ENCODE results near the gene TNS3. TPM values are rescaled to one million over a fixed set of nuclear protein-coding genes. Genes with fewer than 3 reads are reported as not detected.

The TNS3 gene
- total RNA-seq, 1 donor from 2014 or later, result 44.8 TPM

GRCh38 chr7:47517821-47518480 lies 64.0 kb downstream of the TNS3 start:
- ATAC-seq, result no peak

GRCh38 chr7:47516985-47517600 lies 64.8 kb downstream of the TNS3 start:
- DNase-seq (ENCODE audit: missing footprints), result no peak
- intact Hi-C loops (cut with DNase I), result no loop called here
- ATAC-seq, result no peak

More at GRCh38 chr7:47517821-47518480, 64.0 kb downstream of the TNS3 start:
- no peak for DNase-seq (ENCODE audit: missing footprints)
- intact Hi-C loops (cut with DNase I), result no loop called here

GRCh38 chr7:47516386-47516785 lies 65.5 kb downstream of the TNS3 start:
- intact Hi-C loops (cut with DNase I), result no loop called here
- ATAC-seq (no peak), DNase-seq (ENCODE audit: missing footprints) (no peak)

- DNase-seq (ENCODE audit: missing footprints) (no peak), ATAC-seq (no peak)
- intact Hi-C loops (cut with DNase I), result no loop called here
These were observed 66.5 kb downstream of the TNS3 start for GRCh38 chr7:47515305-47515834.

GRCh38 chr7:47514818-47515217 lies 67.1 kb downstream of the TNS3 start:
- DNase-seq (ENCODE audit: missing footprints), result no peak
- intact Hi-C loops (cut with DNase I), result no loop called here
- ATAC-seq, result no peak

- intact Hi-C loops (cut with DNase I), result no loop called here
- ATAC-seq (no peak), DNase-seq (ENCODE audit: missing footprints) (no peak)
These were observed 67.5 kb downstream of the TNS3 start for GRCh38 chr7:47514367-47514766.

- intact Hi-C loops (cut with DNase I), result no loop called here
- DNase-seq (ENCODE audit: missing footprints), result no peak
These were observed 68.1 kb downstream of the TNS3 start for GRCh38 chr7:47513741-47514241.

GRCh38 chr7:47512481-47513176 lies 69.3 kb downstream of the TNS3 start:
- intact Hi-C loops (cut with DNase I), result no loop called here
- no peak for DNase-seq (ENCODE audit: missing footprints)
- no peak for ATAC-seq

More at GRCh38 chr7:47513741-47514241, 68.1 kb downstream of the TNS3 start:
- peak; percentile 49 for ATAC-seq

- ATAC-seq (peak; percentile 30), DNase-seq (ENCODE audit: missing footprints) (no peak)
- intact Hi-C loops (cut with DNase I), result no loop called here
These were observed 70.1 kb downstream of the TNS3 start for GRCh38 chr7:47511699-47512370.

- ATAC-seq, result no peak
- DNase-seq (ENCODE audit: missing footprints), result no peak
- intact Hi-C loops (cut with DNase I), result no loop called here
These were observed 71.1 kb downstream of the TNS3 start for GRCh38 chr7:47510786-47511185.

- intact Hi-C loops (cut with DNase I), result no loop called here
- DNase-seq (ENCODE audit: missing footprints) (no peak), ATAC-seq (no peak)
These were observed 71.7 kb downstream of the TNS3 start for GRCh38 chr7:47510192-47510591.

- intact Hi-C loops (cut with DNase I), result no loop called here
- no peak for DNase-seq (ENCODE audit: missing footprints)
- ATAC-seq, result no peak
These were observed 72.3 kb downstream of the TNS3 start for GRCh38 chr7:47509571-47509970.

- DNase-seq (ENCODE audit: missing footprints) (no peak), ATAC-seq (no peak)
- intact Hi-C loops (cut with DNase I), result no loop called here
These were observed 73.2 kb downstream of the TNS3 start for GRCh38 chr7:47508389-47509380.

GRCh38 chr7:47507522-47507921 lies 74.4 kb downstream of the TNS3 start:
- DNase-seq (ENCODE audit: missing footprints), result no peak
- ATAC-seq, result peak; percentile 41
- intact Hi-C loops (cut with DNase I), result no loop called here

- DNase-seq (ENCODE audit: missing footprints) (no peak), ATAC-seq (no peak)
- intact Hi-C loops (cut with DNase I), result no loop called here
These were observed 75.2 kb downstream of the TNS3 start for GRCh38 chr7:47506382-47507339.

GRCh38 chr7:47505312-47506007 lies 76.5 kb downstream of the TNS3 start:
- ATAC-seq (no peak), DNase-seq (ENCODE audit: missing footprints) (no peak)
- intact Hi-C loops (cut with DNase I), result no loop called here
